Thyroid gland (tissue), 4 donors: Measurements from ENCODE around the gene GABPB2.
A peak's percentile ranks its signal among the peaks of the same experiment; 100 is the strongest.

Experiments used
- POLR2A ChIP-seq, 2 donors: fragments of 450-650 bp; IDR thresholded peaks; one replicate each; pipeline ENCODE4 v1.6.1; 2017; ENCODE audit warnings: antibody characterized with exemption in 2 of 2, mild to moderate bottlenecking in 2 of 2, moderate library complexity in 1 of 2
- TF ChIP-seq, protein P1 (sequence below), 6 experiments: fragments of 200-600 bp in 3 of 6; fragments of 450-650 bp in 3 of 6; sonication (generic) in 3 of 6; IDR thresholded peaks; one replicate each; pipeline ENCODE4 v1.5.1; 2016 to 2019; ENCODE audit warnings: antibody characterized with exemption in 6 of 6, mild to moderate bottlenecking in 2 of 6, inconsistent platforms in 1 of 6, moderate library complexity in 1 of 6

DNA sequence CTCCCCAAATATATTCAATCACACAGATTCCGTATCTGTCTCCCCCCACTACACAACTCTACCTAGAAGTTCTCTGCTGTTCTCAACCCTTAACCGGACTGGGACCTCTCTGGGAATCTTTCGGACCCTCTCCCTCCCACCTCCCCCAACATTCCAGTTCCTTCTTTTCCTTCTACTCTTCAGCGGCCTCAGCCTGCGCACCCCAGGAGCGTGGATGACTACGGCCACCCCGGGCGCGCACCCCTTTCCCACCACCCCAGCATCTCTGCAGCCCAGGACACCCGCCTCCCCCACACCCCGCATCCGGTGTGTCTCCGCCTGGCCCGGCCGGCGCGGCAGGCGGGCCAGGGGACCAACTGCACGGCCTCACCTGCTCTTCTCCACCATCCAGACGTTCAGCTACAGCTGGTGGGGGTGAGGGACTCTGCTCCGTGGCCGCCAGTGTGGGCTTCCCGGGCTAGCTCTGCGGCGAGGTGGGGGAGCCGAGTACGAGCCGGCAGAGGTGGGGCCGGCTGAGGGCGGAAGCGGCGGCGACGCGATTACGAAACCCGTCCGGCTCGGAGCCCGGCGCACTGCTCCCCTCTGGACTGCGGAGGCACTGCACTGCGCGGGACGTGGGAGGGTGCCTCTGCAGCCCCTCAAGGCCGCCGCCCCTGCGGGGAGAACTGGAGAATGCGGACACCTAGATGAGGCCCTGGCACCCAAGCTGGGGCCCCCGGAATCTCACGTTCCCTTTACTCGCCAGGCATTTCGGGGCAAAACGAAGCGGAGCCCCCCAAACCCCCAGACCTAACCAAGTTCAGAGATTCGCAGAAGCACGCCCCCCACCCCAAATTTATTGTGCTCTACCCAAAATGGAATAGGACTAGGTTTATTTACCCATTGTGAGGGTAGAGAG is 11.2 kb upstream of the GABPB2 start, which contains the start of gene CDC42SE1:
- TF ChIP-seq, protein P1, sequence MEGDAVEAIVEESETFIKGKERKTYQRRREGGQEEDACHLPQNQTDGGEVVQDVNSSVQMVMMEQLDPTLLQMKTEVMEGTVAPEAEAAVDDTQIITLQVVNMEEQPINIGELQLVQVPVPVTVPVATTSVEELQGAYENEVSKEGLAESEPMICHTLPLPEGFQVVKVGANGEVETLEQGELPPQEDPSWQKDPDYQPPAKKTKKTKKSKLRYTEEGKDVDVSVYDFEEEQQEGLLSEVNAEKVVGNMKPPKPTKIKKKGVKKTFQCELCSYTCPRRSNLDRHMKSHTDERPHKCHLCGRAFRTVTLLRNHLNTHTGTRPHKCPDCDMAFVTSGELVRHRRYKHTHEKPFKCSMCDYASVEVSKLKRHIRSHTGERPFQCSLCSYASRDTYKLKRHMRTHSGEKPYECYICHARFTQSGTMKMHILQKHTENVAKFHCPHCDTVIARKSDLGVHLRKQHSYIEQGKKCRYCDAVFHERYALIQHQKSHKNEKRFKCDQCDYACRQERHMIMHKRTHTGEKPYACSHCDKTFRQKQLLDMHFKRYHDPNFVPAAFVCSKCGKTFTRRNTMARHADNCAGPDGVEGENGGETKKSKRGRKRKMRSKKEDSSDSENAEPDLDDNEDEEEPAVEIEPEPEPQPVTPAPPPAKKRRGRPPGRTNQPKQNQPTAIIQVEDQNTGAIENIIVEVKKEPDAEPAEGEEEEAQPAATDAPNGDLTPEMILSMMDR (IDR thresholded peaks at IDR 0.05) = peak; percentile 68 to 93 (median 90)
- TF ChIP-seq POLR2A (IDR thresholded peaks at IDR 0.05) = peak in 1 of 2 donors; percentile 88
